ENCODE data around the gene LRRC8C. TPM values are rescaled to one million over a fixed set of nuclear protein-coding genes. Genes with fewer than 3 reads are reported as not detected.
A peak's percentile ranks its signal among the peaks of the same experiment; 100 is the strongest.

The LRRC8C gene
- total and polyA plus RNA-seq, 2 donors (not counting 1 experiment from before 2014, with no cell fraction given) = 3.9 to 6.8 TPM

DNA sequence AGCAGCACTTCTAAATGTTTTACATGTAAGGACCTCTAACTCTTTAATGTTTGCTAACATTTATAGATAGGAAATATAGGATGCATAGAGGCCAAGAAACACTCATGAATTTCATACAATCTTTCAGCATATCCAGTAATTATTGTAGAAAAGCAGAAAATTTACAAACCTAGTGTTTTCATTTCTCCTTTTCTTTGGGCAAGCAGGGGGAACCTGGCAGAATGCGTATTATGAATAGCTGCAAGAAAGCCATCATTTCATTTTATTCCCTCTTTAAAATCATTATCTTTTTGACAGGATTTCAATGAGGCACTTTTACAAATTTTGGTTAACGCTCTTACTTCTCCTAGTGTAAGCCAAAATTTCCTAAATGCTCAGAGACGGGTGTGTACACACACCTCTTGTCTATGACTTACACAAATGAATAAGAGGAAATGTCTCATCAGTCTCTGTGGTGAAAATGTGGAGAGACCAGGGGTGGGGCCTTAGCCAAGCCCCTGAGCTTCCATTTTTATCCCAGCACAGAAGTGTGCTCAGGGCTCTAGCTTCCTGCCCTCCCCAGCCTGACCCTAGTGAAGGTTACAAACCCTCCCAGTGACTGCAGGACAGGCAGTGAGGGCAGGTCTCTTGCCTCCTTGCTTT lies 91.6 kb downstream of the LRRC8C start:
- peak overlapping the region in 1 of 5 experiments; percentile 6 for H3K4me3 ChIP-seq (ENCODE audit: control extremely low read depth in 1 of 5, extremely low read depth in 1 of 5, insufficient read depth in 1 of 5, low read depth in 2 of 5, low read length in 4 of 5)
- H3K27me3 ChIP-seq (replicated peaks in 1 of 4; ENCODE audit: control extremely low read depth in 1 of 4, control insufficient read depth in 3 of 4, insufficient read depth in 4 of 4, low read length in 3 of 4) = no peaks in the 10 kb centered on the region
- intact Hi-C loops (cut with micrococcal nuclease) = no loop called here
- peak; percentile 72 for ATAC-seq (ENCODE audit: low read depth)
- WGBS (ENCODE audit: insufficient coverage) = no CpG with 5 or more reads among the region's 3 CpGs
- H2AFZ ChIP-seq (ENCODE audit: insufficient read depth, low read depth, low read length, poor library complexity, severe bottlenecking) = peak overlapping the region; percentile 5
- TF ChIP-seq EZH2 (IDR thresholded peaks at IDR 0.05; ENCODE audit: borderline replicate concordance, insufficient read depth, low read depth, low read length, poor library complexity, severe bottlenecking) = no peak
- TF ChIP-seq, protein P1, sequence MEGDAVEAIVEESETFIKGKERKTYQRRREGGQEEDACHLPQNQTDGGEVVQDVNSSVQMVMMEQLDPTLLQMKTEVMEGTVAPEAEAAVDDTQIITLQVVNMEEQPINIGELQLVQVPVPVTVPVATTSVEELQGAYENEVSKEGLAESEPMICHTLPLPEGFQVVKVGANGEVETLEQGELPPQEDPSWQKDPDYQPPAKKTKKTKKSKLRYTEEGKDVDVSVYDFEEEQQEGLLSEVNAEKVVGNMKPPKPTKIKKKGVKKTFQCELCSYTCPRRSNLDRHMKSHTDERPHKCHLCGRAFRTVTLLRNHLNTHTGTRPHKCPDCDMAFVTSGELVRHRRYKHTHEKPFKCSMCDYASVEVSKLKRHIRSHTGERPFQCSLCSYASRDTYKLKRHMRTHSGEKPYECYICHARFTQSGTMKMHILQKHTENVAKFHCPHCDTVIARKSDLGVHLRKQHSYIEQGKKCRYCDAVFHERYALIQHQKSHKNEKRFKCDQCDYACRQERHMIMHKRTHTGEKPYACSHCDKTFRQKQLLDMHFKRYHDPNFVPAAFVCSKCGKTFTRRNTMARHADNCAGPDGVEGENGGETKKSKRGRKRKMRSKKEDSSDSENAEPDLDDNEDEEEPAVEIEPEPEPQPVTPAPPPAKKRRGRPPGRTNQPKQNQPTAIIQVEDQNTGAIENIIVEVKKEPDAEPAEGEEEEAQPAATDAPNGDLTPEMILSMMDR (IDR thresholded peaks at IDR 0.05) = no peak
- ChIA-PET POLR2A (interaction anchor here (0.9 kb wide), 1 partner anchor 25 kb away, joined by 3 read pairs; no protein-coding TSS in a partner anchor), CTCF (interaction anchor here (0.8 to 2.0 kb wide), 3 partner anchors 38 to 98 kb away, joined by 3 to 6 read pairs (median 4); partner anchors contain the start of gene LRRC8C)
- H3K4me1 Mint-ChIP-seq = peaks cover 60% of the 10 kb centered on the region
- no peaks in the 10 kb centered on the region for H3K27me3 Mint-ChIP-seq
- H3K27ac Mint-ChIP-seq = peak overlapping the region; percentile 80
- peak; percentile 43 for DNase-seq
- H3K4me2 ChIP-seq (replicated peaks; ENCODE audit: low read depth, low read length, poor library complexity, severe bottlenecking) = peak overlapping the region; percentile 57
- H3K36me3 ChIP-seq (replicated peaks in 1 of 2; ENCODE audit: control extremely low read depth in 1 of 2, control insufficient read depth in 1 of 2, extremely low read depth in 1 of 2, insufficient read depth in 2 of 2, low read length in 1 of 2) = no peaks in the 10 kb centered on the region
- no peaks in the 10 kb centered on the region for H3K9me3 Mint-ChIP-seq (ENCODE audit: insufficient read depth)
- no peaks in the 10 kb centered on the region for H4K20me1 ChIP-seq (ENCODE audit: control insufficient read depth, insufficient read depth, low read length, poor library complexity, severe bottlenecking)
- no peaks in the 10 kb centered on the region for H3K79me2 ChIP-seq (ENCODE audit: control insufficient read depth, insufficient read depth, low read length)
- H3K4me1 ChIP-seq (ENCODE audit: control insufficient read depth in 2 of 2, insufficient read depth in 2 of 2, low read length in 2 of 2) = peaks cover 40 to 53% of the 10 kb centered on the region in 2 donors
- peak overlapping the region in 1 of 2 donors; percentile 46 for H3K27ac ChIP-seq (ENCODE audit: low read length in 2 of 2)
- peak overlapping the region; percentile 17 for H3K9ac ChIP-seq (ENCODE audit: low read length)
- no peaks in the 10 kb centered on the region for H3K9me3 ChIP-seq (ENCODE audit: control extremely low read depth in 1 of 3, control insufficient read depth in 2 of 3, insufficient read depth in 1 of 3, low read length in 2 of 3)
- H3K4me3 Mint-ChIP-seq = peak overlapping the region; percentile 56

DNA sequence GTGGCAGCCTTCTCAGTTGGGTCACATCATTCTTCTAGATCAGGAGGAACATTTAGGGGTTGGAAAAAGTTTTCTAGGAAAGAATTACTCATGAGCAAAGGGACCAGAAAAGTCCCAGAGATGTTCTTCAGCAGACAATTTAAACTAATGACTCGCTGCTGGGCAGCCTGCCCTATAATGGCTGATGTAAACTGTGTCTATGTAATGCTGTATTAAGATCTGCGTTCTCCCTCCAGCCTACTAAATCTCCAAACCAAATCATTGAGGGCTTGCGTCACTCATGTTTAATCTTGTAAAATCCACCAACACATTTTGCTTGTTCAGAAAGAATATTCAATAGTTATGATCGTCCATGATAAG lies 92.1 kb downstream of the LRRC8C start:
- ChIA-PET CTCF (interaction anchor here (1.6 to 2.0 kb wide), 2 partner anchors 38 to 92 kb away, joined by 4 to 6 read pairs; partner anchors contain the start of gene LRRC8C), POLR2A (no interaction called here)
- Mint-ChIP-seq H3K27me3 (no peaks in the 10 kb centered on the region), H3K4me3 (peak overlapping the region; percentile 56), H3K27ac (peak overlapping the region; percentile 80), H3K9me3 (ENCODE audit: insufficient read depth) (no peaks in the 10 kb centered on the region), H3K4me1 (peaks cover 55% of the 10 kb centered on the region)
- H3K27me3 ChIP-seq (replicated peaks in 1 of 4; ENCODE audit: control extremely low read depth in 1 of 4, control insufficient read depth in 3 of 4, insufficient read depth in 4 of 4, low read length in 3 of 4) = no peaks in the 10 kb centered on the region
- no peak for DNase-seq
- H3K9me3 ChIP-seq (ENCODE audit: control extremely low read depth in 1 of 3, control insufficient read depth in 2 of 3, insufficient read depth in 1 of 3, low read length in 2 of 3) = no peaks in the 10 kb centered on the region
- H2AFZ ChIP-seq (ENCODE audit: insufficient read depth, low read depth, low read length, poor library complexity, severe bottlenecking) = peak overlapping the region; percentile 5
- H3K9ac ChIP-seq (ENCODE audit: low read length) = peak overlapping the region; percentile 17
- H3K79me2 ChIP-seq (ENCODE audit: control insufficient read depth, insufficient read depth, low read length) = no peaks in the 10 kb centered on the region
- H3K27ac ChIP-seq (ENCODE audit: low read length in 2 of 2) = peak overlapping the region in 1 of 2 donors; percentile 46
- H3K4me1 ChIP-seq (ENCODE audit: control insufficient read depth in 2 of 2, insufficient read depth in 2 of 2, low read length in 2 of 2) = peaks cover 35 to 48% of the 10 kb centered on the region in 2 donors
- ATAC-seq (ENCODE audit: low read depth) = no peak
- H4K20me1 ChIP-seq (ENCODE audit: control insufficient read depth, insufficient read depth, low read length, poor library complexity, severe bottlenecking) = no peaks in the 10 kb centered on the region
- peak overlapping the region; percentile 57 for H3K4me2 ChIP-seq (replicated peaks; ENCODE audit: low read depth, low read length, poor library complexity, severe bottlenecking)
- peak overlapping the region in 1 of 5 experiments; percentile 6 for H3K4me3 ChIP-seq (ENCODE audit: control extremely low read depth in 1 of 5, extremely low read depth in 1 of 5, insufficient read depth in 1 of 5, low read depth in 2 of 5, low read length in 4 of 5)
- WGBS (ENCODE audit: insufficient coverage) = 100% methylated on average over 2 of the region's 4 CpGs
- no peaks in the 10 kb centered on the region for H3K36me3 ChIP-seq (replicated peaks in 1 of 2; ENCODE audit: control extremely low read depth in 1 of 2, control insufficient read depth in 1 of 2, extremely low read depth in 1 of 2, insufficient read depth in 2 of 2, low read length in 1 of 2)
- intact Hi-C loops (cut with micrococcal nuclease) = no loop called here
- TF ChIP-seq EZH2 (IDR thresholded peaks at IDR 0.05; ENCODE audit: borderline replicate concordance, insufficient read depth, low read depth, low read length, poor library complexity, severe bottlenecking) = no peak
